HCT116 (cell line): ENCODE results near the gene CORO2B. TPM values are rescaled to one million over a fixed set of nuclear protein-coding genes. Genes with fewer than 3 reads are reported as not detected.

Source experiments
- ATAC-seq: fragments of 200-7000 bp; cut with Tn5 transposase; 2 replicates; pipeline ENCODE4 v1.9.1; 2020; ENCODE audit warnings: mild to moderate bottlenecking, moderate library complexity
- BruUV-seq: library from RNA; stranded (reverse); fragments of 400-500 nt; replicated peaks from 2 replicates; lab custom pipeline; 2021; lab: Mats Ljungman, UMichigan
- CTCF ChIA-PET: fragments of 300-600 bp; sonication (Branson Sonifier 250); formaldehyde crosslinking; loops from one replicate; lab custom pipeline; 2021; ENCODE audit warnings: antibody characterized with exemption; lab: Charles Lee
- POLR2A ChIA-PET: fragments of 300-600, 350-600 bp; sonication (Branson Sonifier 250); formaldehyde crosslinking; loops from one replicate; lab custom pipeline; 2021; ENCODE audit warnings: antibody characterized with exemption; lab: Charles Lee
- RAD21 ChIA-PET, 2 experiments: fragments of 300-600 bp; sonication (Branson Sonifier 250); formaldehyde crosslinking; loops; one replicate each; lab custom pipeline; 2023; ENCODE audit warnings: low total read pairs in 2 of 2; ENCODE audit not compliant: uncharacterized antibody in 2 of 2, unreplicated experiment in 2 of 2, low non-redundant PET in 1 of 2; lab: Charles Lee
- DNase-seq: peaks from one replicate; pipeline ENCODE4 v3.0.0-alpha.2; 2010; ENCODE audit warnings: low read depth, low spot score
- H2AFZ ChIP-seq: fragments of 200-600 bp; shearing (Covaris generic), sonication (generic); 2 replicates; pipeline ENCODE4 v1.6.1; 2017; ENCODE audit warnings: low read depth, mixed run types, mixed read lengths, antibody characterized with exemption, low read length; ENCODE audit not compliant: poor library complexity, severe bottlenecking
- H3K27ac ChIP-seq: 2 replicates; pipeline ENCODE4 v1.5.1; 2012; ENCODE audit warnings: low read depth, low read length
- H3K27me3 ChIP-seq: fragments of 200-600 bp; sonication (generic); 2 replicates; pipeline ENCODE4 v1.6.1; 2016; ENCODE audit warnings: mixed run types, low read length, mixed read lengths; ENCODE audit not compliant: insufficient read depth
- H3K36me3 ChIP-seq, 2 experiments: fragments of 200-500 bp in 1 of 2; fragments of 200-600 bp in 1 of 2; sonication (Bioruptor generic) in 1 of 2; sonication (generic) in 1 of 2; 2 replicates each; pipeline versions ENCODE4 v1.5.1 to v1.6.1; 2014 to 2016; ENCODE audit warnings: low read length in 2 of 2, inconsistent platforms in 1 of 2, mixed read lengths in 1 of 2, mixed run types in 1 of 2; ENCODE audit not compliant: insufficient read depth in 2 of 2, control insufficient read depth in 1 of 2
- H3K4me1 ChIP-seq, 2 experiments: fragments of 200-600 bp in 1 of 2; sonication (generic) in 1 of 2; 2 replicates each; pipeline versions ENCODE4 v1.5.1 to v1.6.1; 2012 to 2017; ENCODE audit warnings: low read length in 2 of 2, inconsistent platforms in 1 of 2, mild to moderate bottlenecking in 1 of 2, mixed read lengths in 1 of 2, mixed run types in 1 of 2, moderate library complexity in 1 of 2; ENCODE audit not compliant: insufficient read depth in 2 of 2, control insufficient read depth in 1 of 2
- H3K4me2 ChIP-seq: fragments of 200-600 bp; sonication (generic); 2 replicates; pipeline ENCODE4 v1.6.1; 2017; ENCODE audit warnings: mixed run types, low read length, mixed read lengths
- H3K4me3 ChIP-seq, 2 experiments: fragments of 200-600 bp in 1 of 2; sonication (generic) in 1 of 2; replicated peaks in 1 of 2; 2 replicates each; pipeline ENCODE4 v1.5.1; 2011 to 2016; ENCODE audit warnings: low read length in 2 of 2, control low read depth in 1 of 2, low read depth in 1 of 2, mild to moderate bottlenecking in 1 of 2, mixed read lengths in 1 of 2, mixed run types in 1 of 2
- H3K79me2 ChIP-seq: fragments of 200-600 bp; sonication (generic); 2 replicates; pipeline ENCODE4 v1.6.1; 2017; ENCODE audit warnings: mild to moderate bottlenecking, mixed run types, low read length, moderate library complexity, mixed read lengths; ENCODE audit not compliant: insufficient read depth
- H3K9ac ChIP-seq: fragments of 200-600 bp; sonication (generic); 2 replicates; pipeline ENCODE4 v1.6.1; 2016; ENCODE audit warnings: low read length, mixed read lengths
- H3K9me2 ChIP-seq: fragments of 200-600 bp; sonication (generic), shearing (Covaris generic); 2 replicates; pipeline ENCODE4 v1.6.1; 2017; ENCODE audit warnings: mixed run types, mild to moderate bottlenecking, moderate library complexity; ENCODE audit not compliant: insufficient read depth
- H3K9me3 ChIP-seq, 2 experiments: fragments of 200-500 bp in 1 of 2; fragments of 200-600 bp in 1 of 2; sonication (Bioruptor generic) in 1 of 2; sonication (generic) in 1 of 2; 2 replicates each; pipeline ENCODE4 v1.6.1; 2014 to 2017; ENCODE audit warnings: low read length in 2 of 2, mixed read lengths in 2 of 2, inconsistent platforms in 1 of 2, low read depth in 1 of 2, mild to moderate bottlenecking in 1 of 2, mixed run types in 1 of 2, moderate library complexity in 1 of 2; ENCODE audit not compliant: control insufficient read depth in 1 of 2, insufficient read depth in 1 of 2
- H4K20me1 ChIP-seq: fragments of 200-600 bp; sonication (generic), shearing (Covaris generic); 2 replicates; pipeline ENCODE4 v1.6.1; 2017; ENCODE audit warnings: mixed run types, mild to moderate bottlenecking, moderate library complexity; ENCODE audit not compliant: insufficient read depth
- ATF3 ChIP-seq: IDR thresholded peaks from 2 replicates; pipeline ENCODE4 v1.6.1; 2012
- CEBPB ChIP-seq: IDR thresholded peaks from 2 replicates; pipeline ENCODE4 v1.6.1; 2012; ENCODE audit warnings: low read depth
- CTCF ChIP-seq, 3 experiments: fragments of 200-600 bp in 1 of 3; sonication (generic) in 1 of 3; IDR thresholded peaks in 2 of 3; conservative IDR thresholded peaks in 1 of 3; 2 replicates each; pipeline ENCODE4 v1.5.1; 2012 to 2017; ENCODE audit warnings: low read depth in 2 of 3, low read length in 2 of 3, antibody characterized with exemption in 1 of 3, borderline replicate concordance in 1 of 3, control low read depth in 1 of 3, mild to moderate bottlenecking in 1 of 3, mixed read lengths in 1 of 3, mixed run types in 1 of 3, moderate library complexity in 1 of 3; ENCODE audit not compliant: insufficient read depth in 1 of 3
- ELF1 ChIP-seq: IDR thresholded peaks from 2 replicates; pipeline ENCODE4 v1.6.1; 2012; ENCODE audit warnings: low read depth, borderline replicate concordance
- EZH2 ChIP-seq: fragments of 200-600 bp; sonication (generic); IDR thresholded peaks from 2 replicates; pipeline ENCODE4 v1.6.1; 2017; ENCODE audit warnings: antibody characterized with exemption, mixed run types
- POLR2A ChIP-seq: IDR thresholded peaks from 2 replicates; pipeline ENCODE4 v1.7.0; 2011; ENCODE audit warnings: borderline replicate concordance; ENCODE audit not compliant: insufficient read depth, insufficient read length; ENCODE audit errors: extremely low read depth
- POLR2AphosphoS5 ChIP-seq: IDR thresholded peaks from 2 replicates; pipeline ENCODE4 v1.6.1; 2011; ENCODE audit warnings: mild to moderate bottlenecking, low read depth, low read length, moderate library complexity
- REST ChIP-seq: IDR thresholded peaks from 2 replicates; pipeline ENCODE4 v1.6.1; 2012; ENCODE audit warnings: low read depth
- SIN3A ChIP-seq: IDR thresholded peaks from 2 replicates; pipeline ENCODE4 v1.6.1; 2012; ENCODE audit warnings: low read depth
- SP1 ChIP-seq: IDR thresholded peaks from 2 replicates; pipeline ENCODE4 v1.6.1; 2012; ENCODE audit warnings: low read depth
- SRF ChIP-seq: IDR thresholded peaks from 2 replicates; pipeline ENCODE4 v1.6.1; 2012; ENCODE audit warnings: low read depth
- TCF7L2 ChIP-seq: IDR thresholded peaks from 2 replicates; pipeline ENCODE4 v1.7.0; 2011; ENCODE audit warnings: borderline replicate concordance, inconsistent platforms; ENCODE audit not compliant: insufficient read depth, insufficient read length; ENCODE audit errors: extremely low read depth
- YY1 ChIP-seq: IDR thresholded peaks from 2 replicates; pipeline ENCODE4 v1.6.1; 2011; ENCODE audit warnings: low read length, low read depth, moderate library complexity, mild to moderate bottlenecking; ENCODE audit not compliant: insufficient replicate concordance; ENCODE audit errors: extremely low read depth
- ZFX ChIP-seq: fragments of 450-650 bp; IDR thresholded peaks from 2 replicates; pipeline ENCODE4 v1.6.1; 2017
- ZNF274 ChIP-seq: fragments of 200-500 bp; sonication (Bioruptor generic); IDR thresholded peaks from 2 replicates; pipeline ENCODE4 v1.6.1; 2014; ENCODE audit warnings: mild to moderate bottlenecking, low read depth, low read length, inconsistent platforms
- intact Hi-C: fragments of 100-400 bp; cut with micrococcal nuclease; formaldehyde crosslinking; loops from 2 replicates; pipeline ENCODE4 v1.10.0; 2022
- total RNA-seq: library from RNA; stranded (reverse); gene quantifications from one replicate; pipeline ENCODE4 v1.2.1, GENCODE V29; 2021; ENCODE audit not compliant: unreplicated experiment

The CORO2B gene
- total RNA-seq, 1 experiment from 2014 or later, result 2.8 TPM

- intact Hi-C loops, result no loop called here
- CTCF ChIA-PET, result no interaction called here
- H4K20me1 ChIP-seq, result no peaks in the 10 kb centered on the region
- no peak for TF ChIP-seq ELF1
- TF ChIP-seq POLR2A, result no peak
- no peak overlapping the region for H3K4me3 ChIP-seq
- no TSS peak for BruUV-seq
- no peaks in the 10 kb centered on the region for H3K36me3 ChIP-seq
- H3K79me2 ChIP-seq, result no peaks in the 10 kb centered on the region
- DNase-seq, result no peak
- no peak overlapping the region for H3K27ac ChIP-seq
- ATAC-seq, result no peak
- no peak overlapping the region for H3K9ac ChIP-seq
- no peaks in the 10 kb centered on the region for H3K27me3 ChIP-seq
- peaks cover 0 to 14% of the 10 kb centered on the region in 2 experiments; a peak in 2 of 4 replicates for H3K4me1 ChIP-seq
- POLR2A ChIA-PET, result no interaction called here
- RAD21 ChIA-PET, result no interaction called here
- H3K9me2 ChIP-seq, result no peaks in the 10 kb centered on the region
- H3K9me3 ChIP-seq, result no peaks in the 10 kb centered on the region
- no peak overlapping the region for H3K4me2 ChIP-seq
- H2AFZ ChIP-seq, result no peak overlapping the region
Observed at GRCh38 chr15:68615301-68615700, 36.5 kb downstream of the CORO2B start.

GRCh38 chr15:68615811-68616210, 37.0 kb downstream of the CORO2B start:
- Histone ChIP-seq H3K36me3 (no peaks in the 10 kb centered on the region), H3K27me3 (no peaks in the 10 kb centered on the region), H3K4me2 (no peak overlapping the region), H3K4me1 (peaks cover 0 to 14% of the 10 kb centered on the region in 2 experiments; a peak in 2 of 4 replicates), H3K9me3 (no peaks in the 10 kb centered on the region), H2AFZ (no peak overlapping the region), H3K4me3 (no peak overlapping the region), H3K27ac (no peak overlapping the region), H3K79me2 (no peaks in the 10 kb centered on the region)
- POLR2A ChIA-PET, result no interaction called here
- BruUV-seq, result no TSS peak
- DNase-seq (no peak), ATAC-seq (no peak)
- intact Hi-C loops, result no loop called here
- RAD21 ChIA-PET, result no interaction called here
- TF ChIP-seq TCF7L2 (no peak), REST (no peak), CEBPB (no peak), POLR2A (no peak), ZNF274 (no peak), SIN3A (no peak), SP1 (no peak), ATF3 (no peak), ZFX (no peak), SRF (no peak), EZH2 (no peak), CTCF (IDR thresholded peaks at IDR 0.05 in 2 of 3, conservative IDR thresholded peaks at IDR 0.05 in 1 of 3; ENCODE audit: borderline replicate concordance in 1 of 3, insufficient read depth in 1 of 3, low read depth in 2 of 3, low read length in 2 of 3) (no peak), POLR2AphosphoS5 (no peak), YY1 (no peak)
- TF ChIP-seq, all 23 proteins: peak for 0
- CTCF ChIA-PET, result no interaction called here
- Histone ChIP-seq H3K9ac (no peak overlapping the region), H3K9me2 (no peaks in the 10 kb centered on the region), H4K20me1 (no peaks in the 10 kb centered on the region)
